Measurements from ENCODE around the gene KEAP1.
"Not testable (repeated sequence)": the region's sequence is repeated elsewhere in the genome, so short reads cannot be mapped to it uniquely, and the experiment has no call there.

KEAP1 gene

GRCh38 chr19:10491472-10492047 lies 11.6 kb downstream of the KEAP1 start:
- no peak for DNase-seq

GRCh38 chr19:10486551-10486950 lies 16.6 kb downstream of the KEAP1 start:
- DNase-seq: no peak

- DNase-seq: no peak
These were observed 24.2 kb downstream of the KEAP1 start for GRCh38 chr19:10478903-10479384.

DNA sequence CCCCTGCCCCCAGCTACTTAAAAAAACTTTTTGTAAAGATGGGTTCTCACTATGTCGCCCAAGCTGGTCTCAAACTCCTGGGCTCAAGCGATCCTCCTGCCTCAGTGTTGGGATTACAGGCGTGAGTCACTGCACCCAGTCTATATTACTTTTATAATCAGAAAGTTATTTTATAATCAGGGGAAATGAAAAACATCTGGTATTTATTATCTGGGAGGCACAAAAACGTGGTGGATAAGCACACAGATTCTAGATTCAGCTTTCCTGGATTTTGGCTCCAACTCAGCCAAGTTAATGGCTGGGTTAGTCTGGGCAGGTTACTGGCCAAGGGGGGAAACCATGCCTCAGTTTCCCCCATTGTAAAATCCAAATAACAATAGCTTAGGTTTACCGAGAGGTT lies 24.7 kb downstream of the KEAP1 start:
- DNase-seq: no peak

DNA sequence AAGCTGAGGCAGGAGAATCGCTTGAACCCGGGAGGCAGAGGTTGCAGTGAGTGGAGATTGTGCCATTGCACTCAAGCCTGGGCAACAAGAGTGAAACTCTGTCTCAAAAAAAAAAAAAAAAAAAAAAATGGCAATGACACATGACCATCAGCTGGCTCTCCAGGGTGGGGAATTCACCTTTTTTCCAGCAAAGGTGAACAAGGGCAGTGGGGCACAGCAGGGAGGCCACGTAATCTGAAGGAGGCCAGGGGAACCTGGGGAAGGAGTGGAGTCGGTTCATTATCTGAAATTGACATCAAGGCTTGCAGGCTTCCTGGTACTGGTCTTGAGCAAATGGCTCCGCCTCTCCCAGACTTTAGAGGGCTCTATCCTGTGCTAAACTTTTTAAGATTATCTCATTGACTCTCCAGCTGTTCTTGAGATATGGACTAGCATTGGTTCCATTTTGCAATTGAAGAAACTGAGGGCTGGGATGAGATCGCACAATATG lies 28.1 kb downstream of the KEAP1 start:
- DNase-seq: no peak

- no peak for DNase-seq
These were observed 30.0 kb downstream of the KEAP1 start for GRCh38 chr19:10473192-10473591.

DNA sequence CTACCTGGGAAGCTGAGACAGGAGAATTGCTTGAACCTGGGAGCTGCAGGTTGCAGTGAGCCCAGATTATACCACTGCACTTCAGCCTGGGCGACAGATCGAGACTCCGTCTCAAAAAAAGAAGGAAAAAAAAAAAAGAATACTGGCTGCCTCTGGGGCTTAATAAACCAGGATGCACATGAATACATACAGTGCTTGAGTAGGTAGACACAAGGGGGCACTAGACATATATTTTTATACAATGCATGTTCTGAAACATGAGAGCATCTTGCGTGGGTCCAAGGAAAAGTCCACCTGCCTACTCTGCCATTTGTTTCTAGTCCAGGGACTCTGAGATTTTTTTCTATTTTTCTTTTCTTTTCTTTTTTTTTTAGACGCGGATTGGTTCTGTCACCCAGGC lies 31.2 kb downstream of the KEAP1 start:
- no peak for DNase-seq

- DNase-seq: no peak
These were observed 35.0 kb downstream of the KEAP1 start for GRCh38 chr19:10468133-10468532.

GRCh38 chr19:10467104-10467706 lies 36.0 kb downstream of the KEAP1 start:
- DNase-seq: no peak

DNA sequence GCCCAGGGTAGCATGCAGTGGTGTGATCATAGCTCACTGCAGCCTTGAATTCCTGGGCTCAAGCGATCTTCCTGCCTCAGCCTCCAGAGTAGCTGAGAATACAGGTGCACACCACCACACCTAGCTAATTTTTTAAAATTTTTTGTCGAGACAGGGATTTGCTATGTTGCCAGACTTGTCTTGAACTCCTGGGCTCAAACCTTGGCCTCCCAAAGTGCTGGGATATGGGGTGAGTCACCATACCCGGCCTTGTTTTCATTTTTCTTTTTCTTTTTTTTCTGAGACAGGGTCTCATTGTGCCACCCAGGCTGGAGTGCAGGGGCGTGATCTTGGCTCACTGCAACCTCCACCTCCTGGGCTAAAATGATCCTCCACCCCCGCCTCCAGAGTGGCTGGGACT lies 38.7 kb downstream of the KEAP1 start:
- DNase-seq: no peak

DNA sequence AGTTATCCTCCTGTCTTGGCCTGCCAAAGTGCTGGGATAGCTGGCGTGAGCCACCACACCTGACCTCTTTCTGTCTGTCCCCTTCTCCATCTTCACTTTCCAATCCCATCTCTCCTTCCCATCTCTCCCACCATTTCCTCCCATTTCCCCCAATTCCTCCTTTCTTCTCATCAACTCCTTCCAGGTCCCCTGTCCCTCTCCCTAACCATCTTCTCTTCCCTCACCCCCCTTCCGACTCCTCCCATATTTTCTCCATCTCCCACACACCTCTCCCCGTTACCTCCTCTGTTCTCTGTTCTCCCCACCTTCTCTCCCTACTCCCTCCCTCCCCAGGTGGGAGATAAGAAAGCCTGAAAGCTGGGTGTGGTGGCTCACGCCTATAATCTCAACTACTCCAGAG lies 40.6 kb downstream of the KEAP1 start:
- no peak for DNase-seq

DNA sequence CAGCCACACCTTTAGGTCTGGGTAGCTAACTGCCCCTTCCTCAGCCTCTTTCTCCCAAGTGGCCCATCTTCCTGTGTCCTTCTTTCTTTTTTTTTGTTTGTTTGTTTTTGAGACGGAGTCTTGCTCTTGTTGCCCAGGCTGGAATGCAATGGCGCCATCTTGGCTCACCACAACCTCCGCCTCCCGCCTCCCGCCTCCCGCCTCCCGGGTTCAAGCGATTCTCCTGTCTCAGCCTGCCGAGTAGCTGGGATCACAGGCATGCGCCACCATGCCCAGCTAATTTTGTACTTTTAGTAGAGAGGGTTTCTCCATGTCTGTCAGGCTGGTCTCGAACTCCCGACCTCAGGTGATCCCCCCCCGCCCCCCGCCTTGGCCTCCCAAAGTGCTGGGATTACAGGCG lies 41.1 kb downstream of the KEAP1 start:
- not testable (repeated sequence) for DNase-seq

DNA sequence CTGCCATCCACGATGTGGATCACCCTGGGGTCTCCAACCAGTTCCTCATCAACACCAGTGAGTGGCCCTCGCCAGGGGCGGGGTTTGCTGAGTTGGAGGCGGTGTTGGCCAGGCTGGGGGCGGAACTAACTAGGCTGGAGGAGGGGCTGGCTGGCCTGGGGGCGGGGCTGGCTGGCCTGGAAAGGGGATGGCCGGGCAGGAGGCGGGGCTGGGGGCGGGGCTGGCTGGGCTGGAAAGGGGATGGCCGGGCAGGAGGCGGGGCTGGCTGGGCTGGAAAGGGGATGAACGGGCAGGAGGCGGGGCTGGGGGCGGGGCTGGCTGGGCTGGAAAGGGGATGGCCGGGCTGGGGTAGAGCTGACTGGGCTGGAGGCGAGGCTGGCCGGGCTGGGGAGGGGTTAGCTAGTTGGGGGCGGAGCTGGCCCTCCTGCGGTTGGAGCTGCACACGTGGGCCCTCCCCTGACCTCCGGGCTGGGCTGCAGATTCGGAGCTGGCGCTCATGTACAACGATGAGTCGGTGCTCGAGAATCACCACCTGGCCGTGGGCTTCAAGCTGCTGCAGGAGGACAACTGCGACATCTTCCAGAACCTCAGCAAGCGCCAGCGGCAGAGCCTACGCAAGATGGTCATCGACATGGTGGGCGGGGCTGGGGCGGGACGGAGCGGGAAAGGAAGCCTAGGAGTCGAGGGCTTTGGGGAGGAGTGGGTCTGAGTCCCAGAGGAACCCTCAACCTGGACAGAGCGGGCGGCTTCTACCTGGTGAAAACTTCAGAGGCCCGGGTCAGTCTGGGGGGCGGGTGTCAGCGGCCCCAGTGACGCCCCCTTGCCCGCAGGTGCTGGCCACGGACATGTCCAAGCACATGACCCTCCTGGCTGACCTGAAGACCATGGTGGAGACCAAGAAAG lies 41.9 kb downstream of the KEAP1 start:
- DNase-seq: no peak

- no peak for DNase-seq
These were observed 42.5 kb downstream of the KEAP1 start for GRCh38 chr19:10460714-10461046.

GRCh38 chr19:10458733-10459132 lies 44.4 kb downstream of the KEAP1 start:
- not testable (repeated sequence) for DNase-seq

GRCh38 chr19:10454267-10454666 lies 48.9 kb downstream of the KEAP1 start:
- DNase-seq: no peak

DNA sequence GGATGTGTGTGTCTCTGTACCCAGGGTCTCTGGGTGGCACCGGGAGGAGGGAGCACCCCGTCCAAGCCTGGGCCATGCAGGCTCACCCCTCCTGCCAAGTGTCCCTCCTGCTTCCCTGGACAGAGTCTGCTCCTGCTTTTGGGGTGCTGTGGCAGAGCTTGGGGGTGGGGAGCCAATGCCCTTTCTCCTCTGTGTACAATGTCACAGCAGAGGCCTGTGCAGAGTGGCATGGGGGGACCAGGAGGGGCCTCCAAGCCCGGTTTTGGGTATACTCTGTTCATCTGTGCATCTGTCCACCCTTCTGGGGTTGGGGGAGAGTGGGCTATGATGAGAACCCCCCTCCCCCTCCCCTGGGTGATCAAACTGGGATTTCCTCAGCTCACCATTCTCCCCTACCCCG lies 49.3 kb downstream of the KEAP1 start:
- no peak for DNase-seq

DNA sequence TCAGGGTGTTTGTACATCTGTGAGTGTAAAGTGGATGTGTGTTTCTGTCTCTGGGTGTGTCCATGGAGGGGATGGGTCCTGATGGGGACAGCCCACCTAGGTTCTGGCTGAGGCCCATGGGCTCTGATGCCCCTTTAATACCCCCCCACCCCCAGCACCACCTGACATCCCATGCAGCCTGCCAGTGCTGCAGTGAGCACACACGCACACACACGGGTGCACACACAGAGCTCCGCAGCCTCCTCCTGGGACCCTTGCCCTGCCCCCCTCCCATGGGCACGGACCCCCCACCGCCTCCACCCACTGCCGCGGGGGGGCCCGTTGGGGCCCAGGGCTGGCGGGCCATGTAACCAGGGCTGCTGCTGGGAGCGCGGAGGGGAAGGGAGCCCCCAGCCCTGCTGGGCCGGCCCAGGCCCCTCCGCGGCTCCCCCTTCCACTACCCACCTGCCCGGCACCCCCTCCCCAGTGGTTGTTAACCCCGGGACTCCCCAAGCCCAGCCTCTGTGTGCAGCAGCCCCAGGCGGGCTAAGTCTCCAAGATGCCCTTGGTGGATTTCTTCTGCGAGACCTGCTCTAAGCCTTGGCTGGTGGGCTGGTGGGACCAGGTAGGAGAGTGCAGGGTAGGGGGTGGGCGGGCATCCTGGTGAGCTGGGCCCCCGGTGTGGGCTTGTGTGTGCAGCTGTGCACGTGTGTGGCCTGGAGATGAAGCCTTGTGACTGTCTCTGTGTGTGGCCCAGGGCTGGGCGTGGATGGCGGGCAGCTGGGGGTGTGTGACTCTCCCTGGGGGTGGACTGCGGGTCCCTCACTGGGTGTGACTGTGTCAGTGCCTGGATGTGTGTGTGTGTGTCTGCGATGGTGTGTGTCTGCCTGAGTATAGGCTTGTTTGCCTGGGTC lies 50.2 kb downstream of the KEAP1 start:
- no peak for DNase-seq

DNA sequence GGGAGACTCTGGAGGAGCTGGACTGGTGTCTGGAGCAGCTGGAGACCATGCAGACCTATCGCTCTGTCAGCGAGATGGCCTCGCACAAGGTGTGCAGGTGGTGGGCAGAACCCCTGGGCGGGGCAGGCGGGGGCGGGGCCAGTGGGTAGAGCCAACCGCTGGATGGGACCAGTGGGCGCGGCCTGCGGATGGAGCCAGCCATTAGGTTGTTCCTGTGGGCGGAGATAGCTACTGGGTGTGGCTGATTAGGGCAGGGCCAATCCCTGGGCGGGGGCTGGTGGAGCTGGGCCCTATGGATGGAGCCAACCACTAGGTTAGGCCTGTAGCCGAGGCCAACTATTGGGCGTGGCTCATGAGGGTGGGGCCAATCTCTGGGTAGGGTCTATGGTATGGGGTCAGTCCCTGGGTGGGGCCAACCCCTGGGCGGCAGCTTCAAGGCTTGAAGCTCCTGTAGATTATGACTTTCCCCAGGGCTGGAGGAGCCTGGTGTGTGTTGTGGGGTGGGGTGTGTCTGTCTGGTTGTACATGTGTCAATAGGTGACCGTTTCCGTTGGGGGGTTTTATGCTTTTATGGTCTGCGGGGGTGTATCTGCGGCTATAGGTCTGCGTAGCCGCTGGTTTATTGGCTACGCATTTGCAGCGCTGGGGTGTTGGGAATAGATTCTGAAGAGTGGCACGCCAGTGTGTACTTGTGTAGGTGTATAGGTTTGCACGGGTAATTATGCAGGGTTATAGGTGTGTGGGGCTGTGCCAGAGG lies 52.1 kb downstream of the KEAP1 start:
- DNase-seq: no peak

DNA sequence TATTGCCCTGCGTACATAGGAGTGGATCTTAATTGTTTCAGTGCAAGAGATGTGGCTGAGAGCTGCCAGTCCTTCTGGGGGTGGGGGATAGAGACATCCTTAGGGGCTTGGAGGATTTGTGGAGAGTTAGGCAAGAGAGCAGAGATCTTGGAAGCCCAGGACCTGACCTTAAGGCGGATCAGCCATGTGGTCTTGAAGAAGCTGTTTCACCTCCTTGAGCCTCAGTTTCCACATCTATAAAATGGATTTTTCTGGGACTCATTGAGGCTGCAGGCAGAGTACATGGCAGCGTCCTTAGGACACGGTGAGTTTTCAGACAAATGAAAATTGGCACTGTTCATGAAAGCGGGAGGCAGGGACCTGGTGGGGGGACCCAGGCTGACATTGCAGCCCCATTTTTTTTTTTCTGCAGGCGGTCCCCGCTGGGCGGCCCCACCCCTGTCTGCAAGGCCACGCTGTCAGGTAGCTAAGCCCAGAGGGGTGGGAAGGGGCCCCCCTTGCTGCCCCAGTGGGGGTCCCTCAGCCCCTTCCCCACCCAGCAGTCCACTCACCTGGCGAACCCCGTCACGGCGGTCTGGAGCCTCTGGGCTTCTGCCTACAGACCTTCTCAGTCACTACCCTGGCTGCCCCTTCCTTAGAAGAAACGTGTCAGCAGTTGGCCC lies 52.8 kb downstream of the KEAP1 start:
- DNase-seq: no peak

DNA sequence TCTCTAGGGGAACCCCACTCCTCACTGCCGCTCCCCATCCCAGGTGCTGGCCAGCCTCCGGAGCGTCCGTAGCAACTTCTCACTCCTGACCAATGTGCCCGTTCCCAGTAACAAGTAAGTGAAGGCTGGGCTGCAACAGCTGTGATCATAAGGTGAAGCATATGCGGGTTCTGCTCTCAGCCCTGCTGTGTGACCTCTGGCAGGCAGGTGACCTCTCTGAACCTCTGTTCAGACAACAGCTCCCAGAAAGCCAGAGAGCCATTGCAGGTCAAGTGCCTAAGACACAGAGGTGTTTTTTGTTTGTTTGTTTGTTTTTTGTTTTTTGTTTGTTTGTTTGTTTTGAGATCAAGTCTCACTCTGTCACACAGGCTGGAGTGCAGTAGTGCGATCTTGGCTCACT lies 54.1 kb downstream of the KEAP1 start:
- no peak for DNase-seq

- no peak for DNase-seq
These were observed 60.5 kb downstream of the KEAP1 start for GRCh38 chr19:10442698-10443097.
